GM21367 (cell line): ENCODE measurements around the gene SIM1.
A peak's percentile ranks its signal among the peaks of the same experiment; 100 is the strongest.
"Not testable (repeated sequence)": the region's sequence is repeated elsewhere in the genome, so short reads cannot be mapped to it uniquely, and the experiment has no call there.

Source experiments
- ATAC-seq: cut with Tn5 transposase; IDR thresholded peaks from one replicate; pipeline ENCODE4 v1.9.1; 2021; ENCODE audit not compliant: unreplicated experiment

Gene SIM1

DNA sequence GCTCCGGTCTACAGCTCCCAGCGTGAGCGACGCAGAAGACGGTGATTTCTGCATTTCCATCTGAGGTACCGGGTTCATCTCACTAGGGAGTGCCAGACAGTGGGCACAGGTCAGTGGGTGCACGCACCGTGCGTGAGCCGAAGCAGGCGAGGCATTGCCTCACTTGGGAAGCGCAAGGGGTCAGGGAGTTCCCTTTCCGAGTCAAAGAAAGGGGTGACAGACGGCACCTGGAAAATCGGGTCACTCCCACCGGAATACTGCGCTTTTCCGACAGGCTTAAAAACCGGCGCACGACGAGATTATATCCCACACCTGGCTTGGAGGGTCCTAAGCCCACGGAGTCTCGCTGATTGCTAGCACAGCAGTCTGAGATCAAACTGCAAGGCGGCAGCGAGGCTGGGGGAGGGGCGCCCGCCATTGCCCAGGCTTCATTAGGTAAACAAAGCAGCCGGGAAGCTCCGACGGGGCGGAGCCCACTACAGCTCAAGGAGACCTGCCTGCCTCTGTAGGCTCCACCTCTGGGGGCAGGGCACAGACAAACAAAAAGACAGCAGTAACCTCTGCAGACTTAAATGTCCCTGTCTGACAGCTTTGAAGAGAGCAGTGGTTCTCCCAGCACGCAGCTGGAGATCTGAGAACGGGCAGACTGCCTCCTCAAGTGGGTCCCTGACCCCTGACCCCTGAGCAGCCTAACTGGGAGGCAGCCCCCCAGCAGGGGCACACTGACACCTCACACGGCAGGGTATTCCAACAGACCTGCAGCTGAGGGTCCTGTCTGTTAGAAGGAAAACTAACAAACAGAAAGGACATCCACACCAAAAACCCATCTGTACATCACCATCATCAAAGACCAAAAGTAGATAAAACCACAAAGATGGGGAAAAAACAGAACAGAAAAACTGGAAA lies 109.7 kb downstream of the SIM1 start:
- ATAC-seq, result not testable (repeated sequence)

- ATAC-seq, result no peak
Observed at GRCh38 chr6:100353276-100354015, 111.3 kb downstream of the SIM1 start.

- ATAC-seq, result no peak
Observed at GRCh38 chr6:100350139-100350538, 114.6 kb downstream of the SIM1 start.

DNA sequence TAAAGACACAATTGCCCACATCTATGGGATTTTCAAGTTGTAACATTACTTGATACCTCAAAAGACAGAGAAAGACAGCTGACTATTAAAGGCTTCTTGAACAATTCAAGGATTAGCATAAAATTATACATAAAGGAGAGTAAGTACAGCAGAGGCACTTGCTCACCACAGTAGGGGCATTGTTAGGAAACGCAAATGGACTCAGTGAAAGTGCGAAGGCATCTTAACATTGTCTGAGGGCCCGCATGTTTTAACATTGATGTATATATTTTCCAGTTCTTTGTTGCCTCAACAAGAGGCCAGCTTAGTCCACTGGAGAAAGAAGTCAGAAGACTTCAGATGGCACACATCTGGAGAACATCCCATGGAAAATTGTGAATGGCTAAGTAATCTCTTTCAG lies 115.4 kb downstream of the SIM1 start:
- ATAC-seq, result no peak

DNA sequence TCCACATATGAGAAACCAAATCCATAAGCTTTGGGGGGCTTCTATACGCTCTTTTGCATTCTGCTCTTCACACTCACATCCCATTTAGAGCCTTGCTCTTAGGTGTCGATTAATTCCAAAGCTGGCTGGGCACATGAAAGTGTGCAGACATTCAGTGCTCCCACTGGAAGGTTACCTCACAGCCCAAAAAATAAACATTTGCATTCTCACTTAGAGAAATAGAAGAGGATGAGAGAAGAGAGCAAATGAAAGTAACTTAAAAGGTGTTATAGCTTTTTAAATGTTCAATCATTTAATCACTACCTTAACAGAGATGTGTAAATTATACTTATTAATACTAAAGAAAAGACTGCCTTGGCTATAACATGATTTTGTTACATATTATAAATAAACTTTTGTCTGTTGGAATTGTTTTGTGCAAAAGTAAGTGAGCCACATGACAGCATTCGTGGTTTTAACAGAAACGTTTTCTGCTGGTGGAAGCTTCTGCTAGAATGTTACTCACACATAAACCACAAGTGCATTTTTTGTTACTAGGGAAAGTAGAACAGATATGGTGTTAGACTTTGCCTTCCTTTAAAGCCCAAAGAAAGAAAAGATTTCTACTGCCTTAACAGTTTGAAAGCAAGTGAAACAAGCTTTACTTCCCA lies 116.7 kb downstream of the SIM1 start:
- ATAC-seq, result peak; percentile 59

- peak; percentile 38 for ATAC-seq
Observed at GRCh38 chr6:100346828-100347227, 117.9 kb downstream of the SIM1 start.

DNA sequence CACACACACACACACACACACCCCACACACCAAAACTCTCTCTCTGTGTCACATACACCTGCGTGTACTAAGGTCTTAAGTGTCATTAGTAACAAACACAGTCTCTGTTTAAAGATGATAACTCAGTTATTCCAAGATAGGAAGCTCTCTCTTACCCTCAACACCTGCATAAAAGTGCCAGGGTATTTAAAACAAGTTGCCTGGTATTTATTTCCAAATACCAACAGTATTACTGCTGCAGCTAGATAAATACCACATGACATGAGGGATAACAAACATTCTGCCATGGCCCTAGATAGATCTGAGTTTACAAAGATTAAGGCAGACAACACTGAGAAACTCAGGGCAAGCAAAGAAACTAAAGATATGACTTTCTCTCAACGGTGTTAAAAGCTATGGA lies 118.5 kb downstream of the SIM1 start:
- ATAC-seq, result no peak

GRCh38 chr6:100344761-100345160 lies 120.0 kb downstream of the SIM1 start:
- ATAC-seq, result no peak

GRCh38 chr6:100344321-100344720 lies 120.4 kb downstream of the SIM1 start:
- ATAC-seq, result no peak

DNA sequence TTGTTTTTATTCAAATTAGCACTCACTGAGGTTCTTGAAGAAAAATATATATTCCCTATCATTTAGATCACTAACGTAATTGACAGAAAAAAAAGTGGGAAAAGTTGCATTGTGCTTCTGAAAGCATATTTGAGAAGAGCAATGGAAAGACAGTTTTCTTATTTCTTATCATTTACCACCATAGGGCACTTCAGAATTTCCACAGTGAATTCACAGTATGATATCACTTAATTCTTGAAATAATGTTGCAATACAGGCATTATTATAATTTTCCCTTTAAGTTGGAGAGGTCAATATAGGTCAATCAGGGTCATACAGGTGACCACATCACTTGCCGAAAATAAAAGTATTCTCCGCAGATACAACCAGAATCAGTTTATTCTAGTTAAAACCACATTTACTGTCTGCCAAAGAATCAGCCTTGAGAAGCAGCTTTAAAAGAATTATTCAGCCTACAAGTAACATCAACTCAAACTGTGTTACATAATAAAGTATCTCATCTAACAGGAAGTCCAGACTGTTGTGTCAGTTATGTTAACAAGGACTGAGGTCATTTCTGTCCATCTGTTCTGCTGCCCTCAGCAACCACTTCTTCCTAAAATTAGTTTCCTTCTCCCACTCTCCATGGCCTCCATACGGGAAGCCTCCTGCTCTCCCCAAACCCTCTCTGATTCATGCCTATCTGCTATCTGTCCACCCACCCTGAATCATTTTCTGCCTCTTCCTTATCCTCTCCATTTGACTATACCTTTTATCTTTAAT lies 121.2 kb downstream of the SIM1 start:
- no peak for ATAC-seq

DNA sequence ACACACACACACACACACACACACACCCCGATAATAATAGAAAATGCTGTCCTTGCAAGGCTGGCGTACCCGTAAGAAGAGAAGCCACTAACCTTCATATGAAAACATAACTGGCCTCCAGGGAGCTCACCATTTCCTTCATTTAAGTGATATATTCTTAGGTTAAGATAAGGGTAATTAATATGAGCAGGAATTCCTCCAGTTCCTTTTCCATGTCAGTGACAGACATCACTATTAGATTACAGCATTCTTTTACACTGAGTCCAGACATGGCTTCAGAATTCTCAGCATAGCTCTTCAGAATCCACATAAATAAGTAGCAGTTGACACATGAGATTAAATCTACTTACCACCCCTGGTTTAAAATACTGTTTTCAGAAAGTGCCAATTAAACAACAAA lies 121.9 kb downstream of the SIM1 start:
- no peak for ATAC-seq

GRCh38 chr6:100339574-100340255 lies 125.0 kb downstream of the SIM1 start:
- ATAC-seq, result no peak

GRCh38 chr6:100338090-100338489 lies 126.6 kb downstream of the SIM1 start:
- ATAC-seq, result no peak

DNA sequence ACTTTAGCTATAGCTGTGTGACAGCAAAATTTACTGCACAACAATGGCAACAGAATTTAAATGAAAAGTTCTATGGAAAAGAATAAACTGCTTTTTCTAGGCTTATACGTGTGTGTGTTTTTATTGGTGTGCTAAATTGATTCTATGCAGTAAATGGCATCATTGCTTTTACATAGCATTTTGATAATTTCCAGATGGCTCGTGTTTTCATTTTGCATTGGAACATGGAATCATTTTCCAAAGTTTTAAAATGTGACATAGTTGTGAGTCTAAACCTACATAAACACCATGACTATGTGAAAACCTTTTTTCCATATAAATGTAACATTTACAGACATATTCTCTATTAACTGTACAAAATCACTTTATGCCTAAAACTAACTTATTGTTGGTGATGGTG lies 127.8 kb downstream of the SIM1 start:
- ATAC-seq, result no peak

- no peak for ATAC-seq
Observed at GRCh38 chr6:100335991-100336390, 128.7 kb downstream of the SIM1 start.
